HUES6 (cell line): ENCODE data around the gene FRMPD2.
"Not testable (repeated sequence)": the region's sequence is repeated elsewhere in the genome, so short reads cannot be mapped to it uniquely, and the experiment has no call there.

Experiments used
- H3K27ac ChIP-seq: 2 replicates; pipeline ENCODE4 v1.7.0; 2013; ENCODE audit warnings: low read depth, mild to moderate bottlenecking, low read length, inconsistent platforms
- H3K27me3 ChIP-seq: 2 replicates; pipeline ENCODE4 v1.6.1; 2013; ENCODE audit warnings: low read length; ENCODE audit not compliant: control insufficient read depth, insufficient read depth
- H3K36me3 ChIP-seq: 2 replicates; pipeline ENCODE4 v1.6.1; 2013; ENCODE audit warnings: low read length; ENCODE audit not compliant: control insufficient read depth, insufficient read depth
- H3K4me1 ChIP-seq: 2 replicates; pipeline ENCODE4 v1.6.1; 2013; ENCODE audit warnings: low read length; ENCODE audit not compliant: control insufficient read depth, insufficient read depth
- H3K4me3 ChIP-seq: 2 replicates; pipeline ENCODE4 v1.5.1; 2013; ENCODE audit warnings: low read depth, low read length
- H3K9ac ChIP-seq: one replicate; pipeline ENCODE4 v1.6.1; 2013; ENCODE audit warnings: mild to moderate bottlenecking, low read length
- H3K9me3 ChIP-seq: 2 replicates; pipeline ENCODE4 v1.6.1; 2013; ENCODE audit warnings: low read depth, low read length; ENCODE audit not compliant: control insufficient read depth, insufficient read depth

The FRMPD2 gene

GRCh38 chr10:48231699-48232315, 42.7 kb downstream of the FRMPD2 start:
- Histone ChIP-seq H3K27me3 (no peaks in the 10 kb centered on the region), H3K27ac (no peak overlapping the region), H3K4me3 (no peak overlapping the region), H3K4me1 (peaks cover 11% of the 10 kb centered on the region; the same call in 1 of the 2 replicates), H3K36me3 (no peaks in the 10 kb centered on the region), H3K9me3 (no peaks in the 10 kb centered on the region), H3K9ac (no peak overlapping the region)

GRCh38 chr10:48231178-48231577, 43.3 kb downstream of the FRMPD2 start:
- H3K9ac ChIP-seq, result no peak overlapping the region
- no peaks in the 10 kb centered on the region for H3K36me3 ChIP-seq
- no peaks in the 10 kb centered on the region for H3K27me3 ChIP-seq
- no peaks in the 10 kb centered on the region for H3K9me3 ChIP-seq
- H3K4me3 ChIP-seq, result no peak overlapping the region
- H3K27ac ChIP-seq, result no peak overlapping the region
- peaks cover 8% of the 10 kb centered on the region; the same call in 1 of the 2 replicates for H3K4me1 ChIP-seq

- Histone ChIP-seq H3K27ac (no peak overlapping the region), H3K4me3 (no peak overlapping the region), H3K9me3 (no peaks in the 10 kb centered on the region), H3K27me3 (no peaks in the 10 kb centered on the region), H3K4me1 (no peaks in the 10 kb centered on the region), H3K9ac (no peak overlapping the region), H3K36me3 (no peaks in the 10 kb centered on the region)
Observed at GRCh38 chr10:48227213-48227612, 47.3 kb downstream of the FRMPD2 start.

- Histone ChIP-seq H3K27me3 (no peaks in the 10 kb centered on the region), H3K9ac (no peak overlapping the region), H3K27ac (no peak overlapping the region), H3K4me3 (no peak overlapping the region), H3K9me3 (no peaks in the 10 kb centered on the region), H3K4me1 (no peaks in the 10 kb centered on the region), H3K36me3 (no peaks in the 10 kb centered on the region)
Observed at GRCh38 chr10:48224979-48225560, 49.4 kb downstream of the FRMPD2 start.

GRCh38 chr10:48224296-48224695, 50.2 kb downstream of the FRMPD2 start:
- Histone ChIP-seq H3K36me3 (no peaks in the 10 kb centered on the region), H3K27ac (no peak overlapping the region), H3K9me3 (no peaks in the 10 kb centered on the region), H3K9ac (no peak overlapping the region), H3K27me3 (no peaks in the 10 kb centered on the region), H3K4me1 (no peaks in the 10 kb centered on the region), H3K4me3 (no peak overlapping the region)

GRCh38 chr10:48221814-48222213, 52.7 kb downstream of the FRMPD2 start:
- Histone ChIP-seq H3K27ac (no peak overlapping the region), H3K36me3 (no peaks in the 10 kb centered on the region), H3K9ac (no peak overlapping the region), H3K27me3 (no peaks in the 10 kb centered on the region; the same call in 1 of the 2 replicates), H3K9me3 (no peaks in the 10 kb centered on the region), H3K4me1 (no peaks in the 10 kb centered on the region), H3K4me3 (no peak overlapping the region)

GRCh38 chr10:48221031-48221430, 53.5 kb downstream of the FRMPD2 start:
- H3K9ac ChIP-seq, H3K27ac ChIP-seq, H3K36me3 ChIP-seq, H3K4me3 ChIP-seq, H3K27me3 ChIP-seq, H3K4me1 ChIP-seq, H3K9me3 ChIP-seq: not testable (repeated sequence)

- H3K4me1 ChIP-seq, result no peaks in the 10 kb centered on the region
- no peaks in the 10 kb centered on the region for H3K9me3 ChIP-seq
- H3K36me3 ChIP-seq, result no peaks in the 10 kb centered on the region
- H3K27me3 ChIP-seq, result no peaks in the 10 kb centered on the region; the same call in 1 of the 2 replicates
- H3K9ac ChIP-seq, result no peak overlapping the region
- no peak overlapping the region for H3K27ac ChIP-seq
- H3K4me3 ChIP-seq, result no peak overlapping the region
Observed at GRCh38 chr10:48219194-48219593, 55.3 kb downstream of the FRMPD2 start.

GRCh38 chr10:48216744-48217143, 57.8 kb downstream of the FRMPD2 start:
- no peaks in the 10 kb centered on the region for H3K36me3 ChIP-seq
- H3K9me3 ChIP-seq, result no peaks in the 10 kb centered on the region
- no peak overlapping the region for H3K4me3 ChIP-seq
- no peak overlapping the region for H3K9ac ChIP-seq
- no peak overlapping the region for H3K27ac ChIP-seq
- H3K4me1 ChIP-seq, result no peaks in the 10 kb centered on the region
- no peaks in the 10 kb centered on the region; the same call in 1 of the 2 replicates for H3K27me3 ChIP-seq

- Histone ChIP-seq H3K27ac (no peak overlapping the region), H3K9ac (no peak overlapping the region), H3K4me1 (no peaks in the 10 kb centered on the region), H3K4me3 (no peak overlapping the region), H3K27me3 (no peaks in the 10 kb centered on the region; the same call in 1 of the 2 replicates), H3K36me3 (no peaks in the 10 kb centered on the region), H3K9me3 (no peaks in the 10 kb centered on the region)
Observed at GRCh38 chr10:48216204-48216505, 58.3 kb downstream of the FRMPD2 start.

- Histone ChIP-seq H3K9me3 (no peaks in the 10 kb centered on the region), H3K4me3 (no peak overlapping the region), H3K4me1 (no peaks in the 10 kb centered on the region), H3K27ac (no peak overlapping the region), H3K36me3 (no peaks in the 10 kb centered on the region), H3K27me3 (no peaks in the 10 kb centered on the region; the same call in 1 of the 2 replicates), H3K9ac (no peak overlapping the region)
Observed at GRCh38 chr10:48215486-48216203, 58.9 kb downstream of the FRMPD2 start.
